GM21786 (cell line): ENCODE results near the gene CLCF1.
A peak's percentile ranks its signal among the peaks of the same experiment; 100 is the strongest.

ENCODE experiments used
- ATAC-seq: cut with Tn5 transposase; IDR thresholded peaks from one replicate; pipeline ENCODE4 v1.9.1; 2021; ENCODE audit not compliant: unreplicated experiment

CLCF1 gene

DNA sequence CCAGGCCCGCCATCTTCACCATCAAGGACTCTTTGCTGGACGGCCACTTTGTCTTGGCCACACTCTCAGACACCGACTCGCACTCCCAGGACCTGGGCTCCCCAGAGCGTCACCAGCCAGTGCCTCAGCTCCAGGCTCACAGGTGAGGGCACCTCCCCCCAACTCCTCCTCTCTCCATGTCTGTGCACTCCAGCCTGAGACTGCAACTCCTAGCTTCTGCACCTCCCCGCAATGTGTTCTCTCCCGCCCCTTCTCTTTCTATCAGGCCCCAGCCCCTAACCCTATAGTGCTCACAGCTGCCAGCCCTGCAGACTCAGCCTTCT lies 22.8 kb upstream of the CLCF1 start:
- no peak for ATAC-seq

DNA sequence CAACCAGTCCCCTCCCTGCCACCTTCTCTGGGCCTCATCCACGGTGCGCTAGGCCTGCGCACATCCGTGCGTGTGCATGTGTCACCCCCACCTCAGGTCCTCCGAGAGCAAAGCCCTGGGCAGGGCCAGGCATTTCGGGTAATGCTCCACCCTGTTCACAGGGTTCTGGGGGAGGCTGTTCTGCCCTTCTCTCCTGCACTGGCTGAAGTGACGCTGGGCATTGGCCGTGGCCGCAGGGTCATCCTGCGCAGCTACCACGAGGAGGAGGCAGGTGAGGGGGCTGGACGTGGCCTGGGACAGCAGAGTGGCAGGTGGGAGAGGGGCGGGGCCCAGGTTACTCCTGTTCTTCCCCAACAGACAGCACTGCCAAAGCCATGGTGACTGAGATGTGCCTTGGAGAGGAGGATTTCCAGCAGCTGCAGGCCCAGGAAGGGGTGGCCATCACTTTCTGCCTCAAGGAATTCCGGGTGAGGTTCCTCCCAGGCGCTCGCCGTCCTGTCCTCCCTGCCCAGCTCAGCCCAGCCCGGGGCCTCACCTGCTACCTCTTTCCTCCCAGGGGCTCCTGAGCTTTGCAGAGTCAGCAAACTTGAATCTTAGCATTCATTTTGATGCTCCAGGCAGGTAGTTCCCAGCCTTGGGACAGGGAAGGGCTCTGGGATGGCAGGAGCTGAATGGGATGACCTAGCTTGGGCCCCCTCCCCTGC lies 22.3 kb upstream of the CLCF1 start:
- no peak for ATAC-seq

DNA sequence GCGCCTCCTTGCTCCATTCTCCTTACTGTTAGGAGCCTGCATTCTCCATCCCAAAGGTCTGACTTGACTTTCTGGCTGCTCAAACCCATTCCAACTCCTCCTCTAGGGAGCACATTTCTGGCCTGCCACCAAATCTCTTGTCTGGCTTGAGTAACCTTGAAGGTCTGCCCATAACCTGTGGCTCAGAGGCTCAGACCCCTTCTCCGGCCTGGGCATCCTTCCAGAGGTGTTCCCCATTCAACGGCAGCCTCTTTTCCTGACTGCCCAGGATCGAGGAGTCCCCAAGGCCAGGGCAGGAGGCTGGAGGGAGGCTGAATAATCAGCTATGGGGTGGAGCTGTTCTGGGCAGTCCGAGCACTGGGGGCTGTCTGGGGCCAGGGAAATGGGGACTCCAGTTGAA lies 20.6 kb upstream of the CLCF1 start:
- no peak for ATAC-seq

DNA sequence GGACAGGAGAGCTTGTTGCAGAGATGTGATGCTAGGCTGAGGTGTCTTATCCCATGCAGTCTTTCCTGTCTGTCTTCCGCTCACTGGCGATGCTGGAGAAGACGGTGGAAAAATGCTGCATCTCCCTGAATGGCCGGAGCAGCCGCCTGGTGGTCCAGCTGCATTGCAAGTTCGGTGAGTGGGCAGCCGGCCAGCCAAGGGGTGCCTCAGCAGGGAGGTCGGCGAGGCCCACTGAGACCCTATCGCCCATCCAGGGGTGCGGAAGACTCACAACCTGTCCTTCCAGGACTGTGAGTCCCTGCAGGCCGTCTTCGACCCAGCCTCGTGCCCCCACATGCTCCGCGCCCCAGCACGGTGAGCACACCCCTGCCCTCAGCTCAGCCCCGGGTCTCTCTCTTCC lies 20.0 kb upstream of the CLCF1 start:
- no peak for ATAC-seq

DNA sequence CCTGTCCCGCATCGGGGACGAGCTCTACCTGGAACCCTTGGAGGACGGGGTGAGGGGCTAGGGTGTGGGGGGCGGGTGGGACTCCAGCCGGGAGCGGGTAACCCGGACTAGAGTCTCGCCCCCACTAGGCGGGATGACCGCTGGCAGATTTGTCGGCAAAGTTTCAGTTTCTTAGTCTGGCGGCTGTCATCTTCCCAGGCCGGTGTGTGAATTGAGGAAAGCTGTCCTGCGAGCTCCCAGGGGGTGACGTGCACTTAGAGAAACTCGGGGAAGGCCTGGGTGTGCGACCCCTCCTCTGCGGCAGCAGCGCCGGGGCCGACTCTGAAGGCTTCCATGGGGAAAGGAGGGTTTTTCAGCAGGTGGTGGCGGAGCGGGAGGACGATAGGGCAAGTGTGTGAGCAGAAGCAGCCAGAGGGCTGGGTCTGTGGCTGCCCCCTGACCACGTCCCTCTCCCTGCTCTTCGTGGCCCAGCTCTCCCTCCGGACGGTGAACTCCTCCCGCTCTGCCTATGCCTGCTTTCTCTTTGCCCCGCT lies 18.9 kb upstream of the CLCF1 start:
- no peak for ATAC-seq

DNA sequence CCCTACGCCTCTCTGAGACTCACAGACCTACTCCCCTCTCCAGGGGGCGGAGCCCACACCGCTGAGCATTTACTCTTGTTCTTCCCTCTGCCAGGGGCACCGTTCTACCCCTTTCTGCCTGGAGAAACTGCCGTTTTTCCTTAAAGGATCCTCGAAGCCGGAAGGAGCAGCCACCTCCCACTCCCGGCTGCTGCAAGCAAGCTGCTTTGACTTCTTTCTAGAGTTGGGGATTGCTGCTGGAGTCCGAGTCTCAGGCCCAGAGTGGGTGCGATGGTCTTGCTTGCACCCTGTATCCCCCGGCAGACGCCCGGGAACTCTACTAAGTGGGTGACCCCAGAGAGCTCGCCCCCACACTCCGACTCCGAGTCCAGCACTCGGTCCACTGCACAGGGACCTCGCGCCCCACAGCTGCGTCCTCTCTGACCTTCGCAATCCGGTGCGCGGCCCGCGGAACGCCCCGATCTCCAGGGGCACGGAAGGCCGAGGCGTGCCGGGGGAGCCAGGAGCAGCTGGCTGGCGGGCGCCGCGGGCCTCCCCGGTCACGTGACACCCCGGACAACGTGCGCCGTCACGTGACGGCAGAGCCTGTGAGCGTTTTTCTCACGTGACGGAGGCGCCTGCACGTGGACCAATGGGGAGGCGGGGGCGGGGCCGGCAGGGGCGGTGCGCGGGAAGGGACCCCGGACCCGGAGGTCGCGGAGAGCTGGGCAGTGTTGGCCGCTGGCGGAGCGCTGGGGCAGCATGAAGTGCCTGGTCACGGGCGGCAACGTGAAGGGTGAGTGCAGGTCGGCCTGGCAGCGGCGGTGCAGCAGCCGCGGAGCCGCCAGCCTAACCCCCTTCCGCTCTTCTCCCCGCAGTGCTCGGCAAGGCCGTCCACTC lies 18.1 kb upstream of the CLCF1 start, which contains the start of gene RAD9A:
Gene RAD9A (plus strand): TSS at position 683 of the 879 bp plus-strand sequence. CDS start 59 bp downstream, at position 742.
- ATAC-seq: peak; percentile 56

DNA sequence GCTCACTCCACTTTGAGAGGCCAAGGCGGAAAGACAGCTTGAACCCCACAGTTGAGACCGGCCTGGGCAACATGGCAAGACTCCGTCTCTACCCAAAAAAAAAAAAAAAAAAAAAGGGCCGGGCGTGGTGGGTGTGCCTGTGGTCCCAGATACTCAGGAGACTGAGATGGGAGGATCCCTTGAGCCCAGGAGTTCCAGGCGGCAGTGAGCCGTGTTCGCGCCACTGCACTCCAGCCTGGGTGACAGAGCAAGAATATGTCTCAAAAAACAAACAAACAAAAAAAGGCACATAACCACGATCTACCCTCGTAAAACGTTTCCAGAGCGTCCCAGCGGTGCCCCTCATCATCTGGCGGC lies 17.5 kb upstream of the CLCF1 start:
- ATAC-seq: no peak

DNA sequence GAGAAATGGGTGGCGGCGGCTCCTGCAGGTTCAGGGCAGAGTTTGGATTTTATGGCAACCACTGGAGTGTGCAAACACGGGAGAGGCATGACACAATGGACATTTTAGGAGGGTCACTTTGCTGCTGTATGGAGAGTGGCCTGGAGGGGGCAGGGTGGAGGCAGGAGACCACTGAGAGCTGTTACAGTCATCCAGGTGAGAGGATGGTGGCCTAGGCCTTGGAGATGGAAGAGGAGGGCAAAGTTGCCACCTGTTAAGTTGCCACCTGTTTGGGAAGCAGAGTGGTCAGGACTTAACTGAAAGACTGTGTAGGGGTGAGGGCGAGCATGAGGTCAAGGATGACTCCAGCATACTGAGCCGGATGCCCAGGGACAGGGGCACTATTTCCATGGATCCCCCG lies 16.1 kb upstream of the CLCF1 start:
- ATAC-seq: no peak

DNA sequence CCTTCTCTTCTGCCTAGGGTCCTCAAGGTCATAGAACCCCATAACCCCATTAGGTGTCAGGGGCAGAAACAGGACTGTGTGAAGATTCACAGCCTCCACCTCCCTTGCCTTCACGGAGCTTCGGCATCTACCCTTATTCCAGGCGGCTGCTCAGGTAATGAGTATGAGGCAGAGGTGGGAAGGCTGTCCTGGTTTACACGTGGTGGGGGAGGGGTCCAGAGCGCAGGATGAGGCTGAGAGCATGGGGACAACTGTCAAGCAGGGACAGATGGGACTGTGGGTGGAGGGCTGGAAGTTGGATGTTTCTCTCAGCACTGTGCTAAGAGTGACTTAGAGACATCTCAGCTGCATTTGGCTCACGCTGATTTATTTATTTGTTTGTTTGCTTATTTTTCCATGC lies 14.1 kb upstream of the CLCF1 start:
- ATAC-seq: no peak

DNA sequence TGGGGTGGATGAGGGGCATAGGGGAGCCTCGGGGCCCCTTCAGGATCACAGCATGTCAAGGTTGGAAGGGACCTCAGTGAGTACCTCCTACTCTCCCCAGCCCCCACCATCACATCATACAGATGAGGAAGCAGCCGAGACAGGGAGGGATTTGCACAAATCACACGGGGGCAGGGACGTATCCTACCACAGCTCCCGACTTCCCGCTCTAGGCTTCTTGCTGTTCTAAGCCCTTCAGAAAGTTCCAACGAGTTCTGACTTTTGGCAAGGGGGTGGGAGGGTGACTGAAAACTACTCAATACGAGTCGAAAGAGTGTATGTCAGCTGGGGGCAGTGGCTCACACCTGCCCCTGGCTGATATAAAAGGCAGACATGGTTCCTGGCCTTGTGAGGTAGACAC lies 13.7 kb upstream of the CLCF1 start:
- no peak for ATAC-seq

DNA sequence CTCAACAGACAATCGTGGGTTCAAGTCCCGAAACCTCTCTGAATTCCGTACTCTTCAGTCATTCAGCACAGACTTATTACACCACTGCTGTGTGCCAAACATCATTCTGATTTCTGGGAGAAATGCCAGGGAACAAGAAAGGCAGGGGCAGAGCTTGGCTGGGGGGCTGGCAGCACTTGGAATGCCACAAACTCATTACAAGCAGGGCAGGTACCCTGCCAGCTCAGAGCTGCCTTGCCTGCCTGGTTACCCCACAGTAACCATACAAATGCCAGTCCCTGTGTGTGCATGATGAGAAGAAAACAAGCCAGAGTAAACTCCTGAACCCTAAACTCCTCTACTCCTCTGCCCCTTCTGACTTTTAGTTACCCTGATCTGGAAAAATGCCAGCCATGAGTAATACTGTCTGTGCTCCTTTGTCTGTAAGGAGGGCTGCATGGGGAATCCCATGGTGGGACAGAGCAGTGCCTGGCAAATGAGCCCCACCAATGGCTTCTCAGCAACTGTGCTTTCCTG lies 11.5 kb upstream of the CLCF1 start:
- ATAC-seq: no peak

DNA sequence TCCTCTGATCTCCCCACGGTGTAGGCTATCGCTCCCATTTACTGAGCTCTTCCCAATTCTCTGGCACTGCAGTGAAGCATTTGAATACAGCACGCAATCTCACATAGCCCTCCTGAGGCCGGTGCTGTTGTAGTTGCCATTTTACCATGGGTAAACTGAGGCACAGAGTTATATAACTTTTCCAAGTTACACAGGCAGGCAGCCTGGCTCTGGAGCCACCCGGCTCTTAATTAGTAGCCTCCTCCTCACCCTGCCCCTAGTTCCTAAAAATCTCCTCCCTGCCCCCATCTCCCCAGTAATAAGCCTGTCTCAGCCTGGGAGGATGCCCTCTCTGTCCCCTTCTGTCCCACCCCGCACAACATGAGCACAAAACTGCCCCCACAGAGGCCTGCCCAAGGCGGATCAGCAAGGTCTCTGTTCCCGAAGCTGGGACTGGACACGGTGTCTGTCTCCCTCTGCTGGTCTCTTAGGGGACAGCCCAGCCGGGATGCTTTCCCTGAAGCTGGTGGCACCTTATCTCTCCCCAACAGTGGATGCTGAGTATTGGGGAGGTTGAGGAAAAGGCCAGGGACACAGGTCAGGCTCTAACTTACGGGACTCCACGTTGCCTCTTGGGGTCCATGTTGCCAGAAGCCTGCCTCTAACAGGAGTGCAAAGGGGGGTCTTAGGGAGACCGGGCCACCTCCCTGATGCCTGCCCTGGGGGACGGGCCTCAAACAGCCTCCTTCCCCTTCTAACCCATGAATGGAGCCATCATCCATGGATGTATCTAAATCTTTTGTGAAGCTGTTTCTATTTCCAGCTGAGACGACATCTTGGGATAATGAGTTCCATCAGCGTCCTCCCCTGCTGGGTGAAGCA lies 9.1 kb upstream of the CLCF1 start:
- ATAC-seq: peak; percentile 50

DNA sequence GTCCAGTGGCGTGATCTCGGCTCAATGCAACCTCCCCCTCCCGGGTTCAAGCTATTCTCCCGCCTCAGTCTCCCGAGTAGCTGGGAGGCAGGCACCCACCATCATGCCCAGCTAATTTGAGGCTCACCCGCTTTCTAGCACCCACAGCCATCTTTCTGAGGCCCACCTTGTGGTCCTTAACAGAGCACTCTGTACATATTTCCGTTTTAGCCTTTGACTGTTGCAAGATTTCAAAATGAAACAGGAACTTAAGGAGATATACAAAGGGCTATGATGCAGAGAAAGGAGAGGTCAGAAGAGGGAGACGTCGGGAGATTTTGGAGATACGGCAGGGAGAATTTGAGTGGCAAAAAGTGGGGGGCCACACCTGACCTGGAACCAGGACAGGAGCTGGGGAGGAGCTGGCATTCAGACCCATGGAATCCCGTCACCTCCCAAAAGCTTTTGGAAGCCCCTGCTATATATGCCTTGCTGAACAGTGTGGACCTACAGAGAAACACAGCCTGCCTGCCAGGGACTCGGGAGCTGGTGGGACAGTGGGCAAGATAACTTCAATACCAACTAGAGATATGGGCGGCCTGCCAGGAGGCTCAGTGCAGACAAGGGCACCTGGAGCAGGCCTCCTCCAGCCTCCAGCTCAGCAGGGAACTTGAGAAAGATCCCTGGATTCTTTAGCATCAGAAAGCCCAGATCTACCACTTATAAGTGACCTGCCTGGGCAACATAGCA lies 8.0 kb upstream of the CLCF1 start:
- no peak for ATAC-seq

DNA sequence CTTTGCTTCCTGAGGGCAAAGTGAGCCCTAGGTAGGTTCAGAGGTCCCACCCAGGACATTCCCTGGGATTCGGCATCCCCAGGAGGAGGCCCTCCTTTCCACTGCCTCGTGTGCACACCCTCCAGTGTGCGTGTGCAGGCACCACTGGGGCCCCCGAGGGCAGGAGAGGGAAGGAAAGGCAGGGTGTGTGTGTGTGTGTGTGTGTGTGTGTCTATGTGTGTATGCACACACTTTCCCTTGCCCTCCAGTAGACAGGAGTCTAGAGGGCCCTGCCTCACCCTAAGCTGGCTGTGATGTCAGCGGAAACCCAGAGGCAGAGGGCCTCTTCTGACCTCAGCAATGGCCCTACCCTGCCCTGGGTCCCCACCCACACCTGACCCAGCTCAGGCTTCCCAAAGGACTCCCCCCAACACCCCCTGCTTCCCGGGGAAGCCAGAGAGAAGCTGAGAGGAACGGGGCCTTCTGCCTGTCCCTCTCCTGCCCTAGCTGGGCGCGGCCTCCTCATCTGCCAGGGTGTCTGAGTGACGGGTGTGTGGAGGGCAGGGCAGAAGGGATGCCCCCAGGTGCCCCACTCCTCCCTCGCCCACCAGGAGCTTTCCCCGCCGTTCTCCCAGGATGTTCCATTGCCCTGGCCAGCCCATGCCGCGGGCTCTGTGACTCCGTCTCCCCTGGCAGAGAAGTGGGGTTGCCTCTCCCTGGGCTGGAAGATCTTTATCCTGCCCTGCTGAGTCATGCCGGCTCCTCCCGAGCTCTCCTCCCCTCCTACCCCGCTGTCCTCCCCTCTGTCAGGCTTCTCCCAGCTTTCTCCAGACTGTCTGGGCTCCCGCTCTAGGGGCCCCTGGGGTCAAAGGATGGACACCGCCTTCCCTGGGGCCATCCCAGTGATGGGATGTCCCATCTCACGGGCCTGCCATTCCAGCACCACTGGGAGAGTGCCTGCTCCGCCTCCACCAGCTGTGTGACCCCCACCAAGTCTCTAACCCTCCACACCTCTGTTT lies 6.0 kb upstream of the CLCF1 start:
- no peak for ATAC-seq

DNA sequence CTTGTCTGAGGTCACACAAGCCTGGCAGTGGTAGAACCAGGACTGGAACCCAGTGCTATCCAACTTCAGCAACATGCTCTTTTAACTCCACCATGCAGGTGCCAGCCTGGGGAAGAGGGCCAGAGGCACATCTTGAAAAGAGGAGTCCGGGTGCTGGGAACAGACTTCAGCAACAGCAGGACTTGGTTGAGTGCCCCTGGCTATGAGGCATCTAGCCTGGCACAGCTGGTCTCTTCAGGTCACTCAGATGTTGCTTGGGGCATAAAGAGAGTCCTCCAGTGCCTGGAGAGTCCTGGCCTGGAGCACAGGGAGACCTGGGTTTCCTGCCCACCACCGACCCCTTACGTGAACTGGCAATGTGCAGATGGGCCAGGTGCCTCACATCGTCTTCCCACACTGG lies 5.1 kb upstream of the CLCF1 start:
- ATAC-seq: no peak

DNA sequence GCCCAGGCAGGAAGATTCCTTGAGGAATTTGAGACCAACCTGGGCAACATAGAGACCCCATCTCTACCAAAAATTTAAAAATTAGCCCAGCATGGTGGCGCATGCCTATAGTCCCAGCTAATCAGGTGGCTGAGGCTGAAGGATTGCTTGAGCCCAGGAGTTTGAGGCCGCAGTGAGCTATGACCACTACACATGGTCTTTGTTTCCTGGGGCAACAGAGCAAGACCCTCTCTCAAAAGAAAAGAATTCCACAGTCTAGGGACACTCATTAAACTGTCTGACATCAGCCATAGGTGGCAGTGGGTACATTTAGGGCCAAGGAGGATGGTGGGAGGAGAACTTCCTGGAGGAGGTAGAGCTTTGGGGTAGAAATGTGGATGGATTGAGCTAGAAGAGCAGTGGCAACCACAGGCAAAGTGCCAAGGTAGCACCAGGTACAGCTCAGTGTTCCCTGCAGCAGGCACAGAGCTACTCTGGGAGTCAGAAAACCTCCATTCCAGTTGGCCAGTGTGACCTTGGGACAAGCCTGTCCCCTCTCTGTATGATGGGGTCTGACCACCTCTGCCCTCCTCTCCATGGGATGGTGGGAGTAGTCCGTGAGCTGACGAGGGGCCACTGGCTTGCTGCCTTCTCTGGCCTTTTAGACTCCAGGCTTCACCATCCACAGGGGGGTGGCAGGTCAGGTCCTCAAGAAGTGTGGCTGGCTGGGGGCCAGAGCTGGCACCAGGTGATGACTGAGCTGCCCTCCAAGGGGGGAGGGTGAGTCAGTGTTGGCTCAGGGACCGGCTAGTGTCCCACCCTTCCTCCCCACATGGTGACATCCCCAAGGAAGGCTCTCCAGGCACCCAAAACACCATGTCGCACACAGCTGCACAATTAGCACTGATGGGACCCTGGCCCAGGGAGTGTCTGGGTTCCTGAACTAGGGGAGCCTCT lies 3.7 kb upstream of the CLCF1 start:
- no peak for ATAC-seq

DNA sequence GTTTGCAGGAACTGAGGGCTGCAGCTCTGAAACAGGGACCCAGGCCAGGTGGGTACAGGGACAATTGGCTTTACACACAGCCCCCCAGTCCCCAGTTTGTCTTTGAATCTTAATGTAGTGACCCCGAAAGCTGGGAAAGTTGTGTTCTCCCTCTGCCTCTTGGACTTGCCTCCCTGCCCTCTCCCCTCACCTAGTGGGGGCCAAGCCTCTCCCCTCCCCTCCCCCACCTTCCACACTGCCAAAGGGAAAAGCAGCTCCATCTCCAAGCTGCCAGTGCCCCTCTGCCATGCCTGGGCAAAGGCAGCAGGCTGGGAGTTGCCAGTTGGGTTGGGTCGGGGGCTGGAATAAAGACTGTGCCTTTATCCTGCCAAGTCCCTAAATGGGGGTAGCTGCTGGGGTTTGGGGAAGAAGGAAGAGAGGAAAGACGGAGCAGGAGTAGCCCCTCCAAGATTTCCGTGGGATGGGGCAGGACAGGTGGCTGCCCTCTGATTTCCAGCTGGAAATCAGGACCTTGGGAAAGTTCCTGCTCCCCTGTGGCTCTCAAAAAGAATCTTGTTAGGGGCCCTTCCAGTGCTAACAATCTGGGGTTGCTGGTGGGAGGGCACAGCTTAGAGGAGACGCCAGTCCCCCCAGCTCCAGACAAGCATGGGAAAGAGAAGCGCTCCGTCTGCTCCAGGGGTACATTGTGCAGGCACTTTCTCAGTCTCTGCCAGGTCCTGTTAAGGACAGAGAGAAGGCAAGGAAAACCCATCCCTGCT lies 2.8 kb upstream of the CLCF1 start:
- ATAC-seq: no peak
